Pancreas (tissue), 10 donors: ENCODE measurements around the gene GNAZ. TPM values are rescaled to one million over a fixed set of nuclear protein-coding genes. Genes with fewer than 3 reads are reported as not detected.

Experiments used
- ATAC-seq, 4 donors: fragments of 200-7000 bp; cut with Tn5 transposase; one replicate each; pipeline versions ENCODE4 v1.8.0 to v1.9.1; 2020; ENCODE audit warnings: mild to moderate bottlenecking in 4 of 4, moderate library complexity in 4 of 4
- DNase-seq, 6 donors: peaks; one replicate each; pipeline ENCODE4 v3.0.0-alpha.2; 2020
- FAIRE-seq: peaks from 2 replicates; lab custom pipeline; 2012; peaks lifted over from hg19 to GRCh38; lab: Jason Lieb, UNC
- H3K27ac ChIP-seq, 4 donors: fragments of 200-600 bp; sonication (generic); 1 replicate in 3 of 4; 2 replicates in 1 of 4; pipeline versions ENCODE4 v1.5.0 to v1.8.0; 2020
- H3K27me3 ChIP-seq, 4 donors: fragments of 200-600 bp; one replicate each; pipeline ENCODE4 v1.8.0; 2021
- H3K36me3 ChIP-seq, 3 donors: fragments of 200-600 bp; sonication (generic) in 1 of 3; one replicate each; pipeline versions ENCODE4 v1.5.0 to v1.8.0; 2020 to 2021
- H3K4me1 ChIP-seq, 3 donors: fragments of 200-600 bp; one replicate each; pipeline ENCODE4 v1.8.0; 2021
- H3K4me3 ChIP-seq, 4 donors: fragments of 200-600 bp; sonication (generic) in 2 of 4; one replicate each; pipeline versions ENCODE4 v1.5.0 to v1.8.0; 2020 to 2021
- H3K9me3 ChIP-seq, 4 donors: fragments of 200-600 bp; one replicate each; pipeline ENCODE4 v1.8.0; 2021
- WGBS, 2 donors: extraction: QIAGEN DNeasy Blood & Tissue Kit; methylation state at CpG; one replicate each; pipeline ENCODE4 v1.1.7; 2013; 5-methylcytosine and 5-hydroxymethylcytosine counted together
- intact Hi-C, 3 donors: fragments of 100-400 bp; cut with DNase I; formaldehyde crosslinking; loops; one replicate each; pipeline versions ENCODE4 v1.11.1 to v1.14.2; 2022
- polyA plus RNA-seq, 2 donors: library from polyadenylated mRNA; stranded (reverse); fragments of 200-250 nt; gene quantifications; one replicate each; pipeline ENCODE4 v1.2.3, GENCODE V29; 2013
- total RNA-seq, 6 donors: library from RNA; stranded (reverse); fragmentation: NEBNext Ultra II Directional in 4 of 6; extraction: Animal tissue kit (Norgen Biotek cat#: 25700) in 4 of 6; gene quantifications; one replicate each; pipeline versions ENCODE4 v1.2.1 to v1.2.4, GENCODE V29; 2021 to 2023
- TF ChIP-seq, protein P1 (sequence below), 4 donors: fragments of 200-600 bp; sonication (generic) in 3 of 4; IDR thresholded peaks; one replicate each; pipeline versions ENCODE4 v1.5.0 to v1.8.0; 2021; ENCODE audit warnings: antibody characterized with exemption in 4 of 4
- donor health status: healthy with polysubstance abuse.
- donor health status: DM: no; HTN: no; CAD: no; lungs with moderate emphysema.
- donor health status: DM: no; HTN: no; CAD: no.
- donor health status: control.
- donor health status: control.
- donor health status: Bipolar disorder and iron deficiency.
- donor health status: DM: yes; HTN: yes; CAD: no.
- donor health status: DM: no; HTN: no; CAD: no.
- donor health status: DM: no; HTN: no; CAD: no.
- donor health status: DM: yes; HTN: yes; CAD: no.

GNAZ gene
- total and polyA plus RNA-seq, 8 donors, result 0.88 to 9.7 (median 2.1) TPM

DNA sequence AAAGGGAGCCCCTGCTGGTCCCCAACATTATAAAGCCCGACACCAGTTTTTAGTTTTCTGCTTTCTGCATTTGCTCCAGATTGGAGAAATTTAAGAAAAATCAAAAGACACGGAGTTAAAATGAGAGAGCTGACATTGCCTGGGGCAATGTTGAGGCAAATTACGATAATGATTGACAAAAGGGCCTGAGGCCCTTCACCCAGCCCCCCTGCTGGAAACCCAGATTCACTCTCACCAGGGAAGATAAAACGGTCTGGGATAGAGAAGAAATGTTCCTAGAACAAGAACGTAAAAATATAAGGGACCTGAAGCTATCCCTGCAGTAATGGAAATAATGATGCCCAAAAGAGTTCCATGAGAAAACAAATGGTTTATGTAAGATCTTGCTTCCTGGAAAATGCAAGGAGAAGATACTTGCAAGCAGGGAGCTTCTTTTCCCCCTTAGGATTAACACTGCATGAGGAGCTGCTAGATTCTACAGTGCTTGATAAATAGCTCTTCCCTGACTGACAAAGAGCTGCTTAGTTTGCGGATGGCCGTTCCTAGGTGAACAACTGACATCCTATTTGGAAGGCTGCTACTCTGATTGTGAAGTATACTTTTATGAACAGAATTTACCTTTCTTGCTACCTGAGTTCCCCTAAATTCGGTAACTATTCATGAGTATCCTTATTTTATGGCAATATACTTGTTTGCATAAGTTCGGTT, 40.6 kb upstream of the GNAZ start:
- no peak overlapping the region for H3K4me3 ChIP-seq
- no peak overlapping the region for H3K27ac ChIP-seq
- no peaks in the 10 kb centered on the region for H3K27me3 ChIP-seq
- TF ChIP-seq, protein P1, sequence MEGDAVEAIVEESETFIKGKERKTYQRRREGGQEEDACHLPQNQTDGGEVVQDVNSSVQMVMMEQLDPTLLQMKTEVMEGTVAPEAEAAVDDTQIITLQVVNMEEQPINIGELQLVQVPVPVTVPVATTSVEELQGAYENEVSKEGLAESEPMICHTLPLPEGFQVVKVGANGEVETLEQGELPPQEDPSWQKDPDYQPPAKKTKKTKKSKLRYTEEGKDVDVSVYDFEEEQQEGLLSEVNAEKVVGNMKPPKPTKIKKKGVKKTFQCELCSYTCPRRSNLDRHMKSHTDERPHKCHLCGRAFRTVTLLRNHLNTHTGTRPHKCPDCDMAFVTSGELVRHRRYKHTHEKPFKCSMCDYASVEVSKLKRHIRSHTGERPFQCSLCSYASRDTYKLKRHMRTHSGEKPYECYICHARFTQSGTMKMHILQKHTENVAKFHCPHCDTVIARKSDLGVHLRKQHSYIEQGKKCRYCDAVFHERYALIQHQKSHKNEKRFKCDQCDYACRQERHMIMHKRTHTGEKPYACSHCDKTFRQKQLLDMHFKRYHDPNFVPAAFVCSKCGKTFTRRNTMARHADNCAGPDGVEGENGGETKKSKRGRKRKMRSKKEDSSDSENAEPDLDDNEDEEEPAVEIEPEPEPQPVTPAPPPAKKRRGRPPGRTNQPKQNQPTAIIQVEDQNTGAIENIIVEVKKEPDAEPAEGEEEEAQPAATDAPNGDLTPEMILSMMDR (IDR thresholded peaks at IDR 0.05), result no peak
- no peaks in the 10 kb centered on the region for H3K4me1 ChIP-seq
- intact Hi-C loops, result no loop called here
- WGBS, 2 donors, result 72 to 74% methylated on average over 9 of the region's 9 CpGs
- DNase-seq, result no peak
- no peaks in the 10 kb centered on the region for H3K9me3 ChIP-seq
- ATAC-seq, result no peak
- no peak for FAIRE-seq
- H3K36me3 ChIP-seq, result no peaks in the 10 kb centered on the region

DNA sequence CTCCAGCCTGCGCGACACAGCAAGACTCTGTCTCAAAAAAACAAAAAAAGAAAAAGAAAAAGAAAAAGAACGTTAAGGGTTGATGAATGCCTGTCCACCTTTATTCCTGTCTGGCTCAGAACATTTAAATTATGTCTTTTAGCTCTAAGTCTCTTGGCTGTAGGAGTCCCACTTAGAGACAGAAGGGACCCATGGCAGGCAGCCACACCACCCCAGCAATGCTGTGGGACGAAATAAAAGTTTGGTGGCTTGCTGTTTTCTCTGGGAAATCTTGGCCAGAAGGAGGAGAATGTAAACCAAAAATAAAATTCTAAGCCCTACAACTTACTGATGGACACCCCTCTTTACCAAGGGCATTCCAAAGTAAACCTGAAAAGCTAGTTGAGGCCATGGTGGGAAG, 38.9 kb upstream of the GNAZ start:
- Histone ChIP-seq H3K27me3 (no peaks in the 10 kb centered on the region), H3K4me1 (no peaks in the 10 kb centered on the region), H3K27ac (no peak overlapping the region), H3K4me3 (no peak overlapping the region), H3K36me3 (no peaks in the 10 kb centered on the region), H3K9me3 (no peaks in the 10 kb centered on the region)
- 77 to 79% methylated on average over 4 of the region's 4 CpGs for WGBS, 2 donors
- intact Hi-C loops, result no loop called here
- DNase-seq (no peak), ATAC-seq (no peak), FAIRE-seq (no peak)
- TF ChIP-seq, protein P1 (IDR thresholded peaks at IDR 0.05), result no peak

DNA sequence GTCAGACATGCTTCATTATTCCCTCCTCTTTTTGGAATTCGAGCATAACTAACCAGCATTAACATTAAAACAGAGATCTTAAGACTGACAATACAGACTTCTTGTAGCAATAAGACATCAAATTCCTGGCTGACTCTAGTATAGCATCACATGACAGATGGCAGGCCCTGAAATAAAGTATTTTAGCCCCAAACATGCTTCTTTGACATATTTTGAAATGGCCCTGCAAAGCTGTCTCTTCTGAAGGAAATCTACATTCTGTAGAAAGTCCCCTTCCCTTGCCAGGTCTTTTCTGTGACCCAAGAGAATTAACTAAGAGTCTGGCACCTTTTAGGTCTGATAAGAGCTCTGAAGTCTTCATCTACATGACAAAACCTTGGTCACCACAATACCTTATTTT, 38.5 kb upstream of the GNAZ start:
- Histone ChIP-seq H3K9me3 (no peaks in the 10 kb centered on the region), H3K4me3 (no peak overlapping the region), H3K27me3 (no peaks in the 10 kb centered on the region), H3K4me1 (no peaks in the 10 kb centered on the region), H3K36me3 (no peaks in the 10 kb centered on the region), H3K27ac (no peak overlapping the region)
- ATAC-seq (no peak), FAIRE-seq (no peak), DNase-seq (no peak)
- intact Hi-C loops, result no loop called here
- 41 to 54% methylated on average over 1 of the region's 1 CpG for whole genome bisulfite sequencing, 2 donors
- TF ChIP-seq, protein P1 (IDR thresholded peaks at IDR 0.05), result no peak

DNA sequence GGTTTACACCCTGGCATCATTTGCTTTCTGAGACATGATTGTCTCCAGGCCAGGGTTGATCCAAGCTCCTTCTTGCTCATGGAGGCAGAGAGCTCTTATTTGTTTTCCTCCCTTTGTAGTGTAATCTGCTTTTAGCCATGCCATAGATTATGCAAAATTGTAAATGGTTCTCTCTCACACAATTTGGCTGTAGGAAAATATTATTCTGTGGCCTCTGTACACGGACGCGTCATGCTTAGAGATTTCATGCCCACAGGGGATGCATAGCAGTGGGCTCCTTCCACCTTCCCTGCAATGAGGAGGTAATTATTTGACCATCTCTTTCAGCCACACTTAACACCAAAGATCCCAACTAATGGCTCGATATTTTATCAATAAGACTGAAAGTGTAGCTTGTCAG, 37.7 kb upstream of the GNAZ start:
- no peak overlapping the region for H3K4me3 ChIP-seq
- no peaks in the 10 kb centered on the region for H3K36me3 ChIP-seq
- no peak overlapping the region for H3K27ac ChIP-seq
- H3K4me1 ChIP-seq, result no peaks in the 10 kb centered on the region
- WGBS, 2 donors, result 82 to 87% methylated on average over 4 of the region's 4 CpGs
- FAIRE-seq, result no peak
- no peak for DNase-seq
- no peak for ATAC-seq
- no peaks in the 10 kb centered on the region for H3K27me3 ChIP-seq
- TF ChIP-seq, protein P1 (IDR thresholded peaks at IDR 0.05), result no peak
- no peaks in the 10 kb centered on the region for H3K9me3 ChIP-seq
- intact Hi-C loops, result no loop called here

DNA sequence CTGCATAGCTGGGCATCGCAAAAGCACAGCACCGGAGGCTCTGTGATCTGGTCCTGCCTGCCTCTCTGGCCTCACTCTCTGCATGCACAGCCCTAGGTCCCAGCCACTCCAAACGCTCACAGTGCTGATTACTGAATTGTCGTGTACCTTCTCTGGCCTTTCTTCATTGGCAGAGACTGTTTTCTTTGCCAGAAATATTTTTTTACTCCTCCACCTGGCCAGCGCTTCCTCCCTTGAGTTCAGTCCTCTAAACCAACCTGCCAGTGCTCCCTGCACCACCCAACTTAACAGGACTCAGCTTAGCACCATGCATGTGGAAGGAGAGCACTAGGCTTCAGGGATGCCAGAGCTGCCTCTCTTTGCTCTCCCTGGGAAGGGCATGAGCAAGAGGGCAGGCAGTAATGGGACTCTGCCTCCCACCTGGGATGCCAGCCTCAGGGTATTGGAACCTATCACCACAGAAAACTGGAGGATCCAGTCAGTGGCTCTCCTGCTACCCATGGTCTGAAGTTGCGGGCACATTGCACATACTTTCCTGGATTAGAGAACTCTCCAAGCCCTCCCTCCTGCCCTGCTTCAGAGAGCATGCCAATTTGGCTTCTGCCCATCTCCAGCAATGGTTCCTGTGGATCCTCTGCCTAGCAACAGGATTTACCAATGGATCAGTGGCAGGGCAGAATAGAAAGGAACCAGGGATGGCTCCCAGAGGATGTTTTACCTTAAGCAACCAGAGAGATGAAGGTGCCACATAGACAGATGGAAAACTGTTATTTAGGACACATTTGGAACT, 37.0 kb upstream of the GNAZ start:
- no peaks in the 10 kb centered on the region for H3K27me3 ChIP-seq
- DNase-seq (no peak), ATAC-seq (no peak), FAIRE-seq (no peak)
- H3K4me1 ChIP-seq, result no peaks in the 10 kb centered on the region
- WGBS, 2 donors, result 73 to 83% methylated on average over 6 of the region's 6 CpGs
- no peak overlapping the region for H3K4me3 ChIP-seq
- H3K36me3 ChIP-seq, result no peaks in the 10 kb centered on the region
- H3K9me3 ChIP-seq, result no peaks in the 10 kb centered on the region
- intact Hi-C loops, result no loop called here
- H3K27ac ChIP-seq, result no peak overlapping the region
- TF ChIP-seq, protein P1 (IDR thresholded peaks at IDR 0.05), result no peak
